IPS-NIHi11 (cell line): ENCODE results near the gene MGLL.
A peak's percentile ranks its signal among the peaks of the same experiment; 100 is the strongest.
"Not testable (repeated sequence)": the region's sequence is repeated elsewhere in the genome, so short reads cannot be mapped to it uniquely, and the experiment has no call there.

Experiments
- DNase-seq: peaks from one replicate; pipeline ENCODE4 v3.0.0; 2012; ENCODE audit warnings: mixed read lengths, low spot score

The MGLL gene

DNA sequence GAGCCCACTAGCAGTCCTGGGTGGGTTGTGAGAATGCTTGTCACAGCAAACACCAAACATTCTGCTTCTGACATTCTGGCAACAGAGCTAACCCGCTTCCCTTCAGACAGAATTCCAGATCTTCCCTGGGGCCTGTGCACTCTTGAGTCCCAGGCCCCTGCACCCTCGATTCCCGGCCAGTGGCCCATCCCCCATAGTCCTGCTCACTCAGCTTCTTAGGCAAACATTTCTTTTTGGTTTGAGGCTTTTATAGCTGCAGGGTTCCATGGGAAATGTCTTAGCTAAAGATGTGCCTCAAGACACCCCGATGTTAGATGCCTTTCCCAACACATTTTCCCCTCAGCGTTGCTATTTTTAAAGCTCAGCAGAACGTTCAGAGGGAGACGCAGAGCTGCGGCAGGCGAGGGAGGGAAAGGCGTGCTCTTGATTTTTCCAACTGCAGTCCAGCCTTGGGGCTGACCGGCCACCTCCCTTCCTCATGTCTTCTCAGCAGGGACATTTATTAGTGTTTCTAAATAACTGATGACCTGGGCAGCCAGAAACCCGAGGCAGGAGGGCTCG is 114.4 kb downstream of the MGLL start:
- no peak for DNase-seq

GRCh38 chr3:127706785-127707351 is 115.4 kb downstream of the MGLL start:
- no peak for DNase-seq

DNA sequence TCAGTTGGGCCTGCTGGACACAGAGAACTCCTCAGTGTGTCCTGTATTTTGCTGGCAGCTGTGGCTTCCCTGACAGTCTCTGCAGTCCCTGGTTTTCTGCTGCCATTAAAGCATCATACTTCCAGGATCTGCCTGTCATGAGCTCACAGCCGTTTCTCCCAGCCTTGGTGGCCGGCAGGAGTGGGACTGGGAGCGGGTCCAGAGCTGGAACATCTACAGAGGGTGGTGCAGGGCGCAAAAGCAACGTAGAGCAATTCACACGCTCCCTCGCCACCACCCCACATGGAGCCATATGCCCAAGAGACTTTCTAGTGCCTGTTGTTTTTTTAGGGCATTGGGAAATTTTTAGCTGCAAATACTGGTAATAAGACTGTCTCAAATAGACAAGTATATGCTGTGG is 116.0 kb downstream of the MGLL start:
- DNase-seq = no peak

DNA sequence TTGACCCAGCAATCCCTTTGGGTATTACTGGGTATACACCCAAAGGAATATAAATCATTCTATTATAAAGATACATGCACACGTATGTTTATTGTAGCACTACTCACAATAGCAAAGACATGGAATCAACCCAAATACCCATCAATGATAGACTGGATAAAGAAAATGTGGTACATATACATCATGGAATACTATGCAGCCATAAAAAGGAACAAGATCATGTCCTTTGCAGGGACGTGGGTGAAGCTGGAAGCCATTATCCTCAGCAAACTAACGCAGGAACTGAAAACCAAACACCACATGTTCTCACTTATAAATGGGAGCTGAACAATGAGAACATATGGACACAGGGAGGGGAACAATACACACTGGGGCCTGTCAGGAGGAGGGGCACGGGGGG is 117.5 kb downstream of the MGLL start:
- DNase-seq = not testable (repeated sequence)

DNA sequence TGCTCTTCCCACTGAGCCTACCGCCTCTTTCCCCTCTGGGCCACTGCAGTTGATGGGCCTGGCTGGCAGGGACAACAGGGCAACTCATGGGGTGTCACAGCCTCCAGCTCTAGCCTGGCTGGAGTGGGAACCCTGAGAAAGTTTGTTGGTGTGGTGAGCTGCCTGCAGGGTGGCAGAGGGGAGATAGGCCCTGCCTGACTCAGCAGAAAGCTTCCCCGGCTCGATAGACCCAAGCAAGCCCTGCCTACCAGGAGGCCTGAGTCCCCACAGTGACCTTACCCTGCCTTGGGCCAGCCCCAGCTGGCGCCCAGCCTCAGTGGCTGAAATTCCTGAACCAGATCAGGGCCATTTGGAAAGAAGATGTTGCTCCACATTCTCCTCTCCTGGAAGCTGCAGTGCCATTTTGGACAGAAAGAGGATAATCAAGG is 120.2 kb downstream of the MGLL start:
- no peak for DNase-seq

DNA sequence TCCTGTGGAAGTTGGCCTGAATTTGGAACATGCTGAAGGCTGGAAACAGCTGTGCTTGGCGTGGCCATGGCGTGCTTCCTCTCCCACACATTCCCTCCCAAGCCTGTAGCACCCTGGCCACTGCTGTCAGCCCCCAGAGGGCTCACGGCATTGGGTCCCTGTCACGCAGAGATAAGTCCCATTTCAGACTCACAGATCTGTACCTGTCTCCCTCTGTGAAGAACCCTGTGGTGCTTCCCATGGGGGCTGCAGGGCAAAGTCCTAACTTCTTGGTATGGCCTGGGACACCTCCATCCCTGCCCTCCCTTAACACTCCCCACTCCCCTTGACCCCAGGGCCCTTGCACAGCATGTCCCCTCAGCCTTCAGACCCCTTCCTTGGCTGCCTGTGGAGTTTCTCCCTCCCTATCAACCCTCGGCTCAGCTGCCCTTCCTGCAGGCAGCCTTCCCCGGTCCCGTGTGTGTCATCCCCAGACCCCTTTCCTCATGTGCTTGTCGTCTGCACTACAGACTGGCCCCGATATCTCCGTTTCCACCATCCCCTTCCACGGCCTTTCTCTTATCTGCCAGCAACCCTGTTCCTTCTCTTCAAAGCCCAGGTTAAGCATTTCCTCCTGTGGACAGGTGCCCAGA is 120.9 kb downstream of the MGLL start:
- DNase-seq = no peak

DNA sequence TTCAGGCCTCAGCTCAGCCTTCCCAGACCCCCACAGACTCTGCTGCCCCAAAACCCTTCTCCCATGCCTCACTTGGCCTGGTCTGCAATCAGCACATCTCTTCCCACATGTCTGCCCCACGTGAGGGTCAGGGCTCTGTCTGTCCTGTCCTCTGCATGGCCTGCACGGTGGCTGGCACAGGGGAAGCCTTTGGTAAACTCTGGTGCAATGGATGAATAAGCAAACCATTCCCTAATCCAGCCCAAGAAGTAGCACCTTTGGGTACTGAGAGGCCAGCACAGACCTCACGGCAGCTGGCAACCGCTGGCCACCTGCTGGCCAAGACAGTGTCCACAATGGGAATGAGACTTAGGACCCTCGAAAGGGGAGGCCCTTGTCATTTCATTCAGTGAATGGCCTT is 121.9 kb downstream of the MGLL start:
- no peak for DNase-seq

- DNase-seq = no peak
Measured at GRCh38 chr3:127699416-127700300, 122.7 kb downstream of the MGLL start.

GRCh38 chr3:127698691-127699415 is 123.5 kb downstream of the MGLL start:
- DNase-seq = no peak

- no peak for DNase-seq
Measured at GRCh38 chr3:127698286-127698685, 124.0 kb downstream of the MGLL start.

GRCh38 chr3:127697551-127698240 is 124.6 kb downstream of the MGLL start:
- peak; percentile 73 for DNase-seq

DNA sequence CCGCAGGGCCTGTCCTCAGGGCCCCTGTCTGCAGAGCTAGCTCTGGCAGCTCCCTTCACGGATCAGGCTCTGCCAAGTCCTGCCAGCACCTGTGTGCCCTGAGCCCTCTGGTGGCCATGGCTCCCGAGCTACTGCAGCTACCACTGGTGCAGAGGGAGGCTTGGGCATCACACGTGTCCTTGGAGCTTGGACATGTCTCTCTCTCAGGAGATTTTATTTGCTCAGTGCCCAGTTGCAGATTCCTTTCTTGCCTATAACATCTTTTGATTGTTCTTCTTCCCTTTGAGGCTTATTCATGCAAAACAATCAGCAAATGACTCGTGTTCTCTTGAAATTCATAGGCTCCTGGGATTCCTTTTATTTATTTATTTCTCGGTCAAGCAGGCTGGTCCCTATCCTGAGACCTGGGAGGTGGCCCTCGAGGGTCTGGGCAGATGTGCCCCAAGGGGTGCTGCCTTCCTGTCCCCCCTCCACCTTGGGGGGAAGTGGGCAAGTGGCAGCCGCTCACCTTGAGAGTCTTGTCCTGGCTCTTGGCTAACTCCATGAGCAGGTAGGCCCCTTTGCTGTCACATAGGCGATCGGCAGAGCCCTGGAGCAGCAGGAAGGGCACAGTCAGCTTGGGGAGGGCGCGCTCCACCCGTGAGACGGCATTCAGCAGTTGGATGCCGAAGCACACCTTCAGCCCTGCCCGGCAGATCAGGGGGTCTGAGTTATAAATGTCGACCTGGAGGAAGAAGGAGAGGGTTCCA is 127.7 kb downstream of the MGLL start:
- peak; percentile 54 for DNase-seq

DNA sequence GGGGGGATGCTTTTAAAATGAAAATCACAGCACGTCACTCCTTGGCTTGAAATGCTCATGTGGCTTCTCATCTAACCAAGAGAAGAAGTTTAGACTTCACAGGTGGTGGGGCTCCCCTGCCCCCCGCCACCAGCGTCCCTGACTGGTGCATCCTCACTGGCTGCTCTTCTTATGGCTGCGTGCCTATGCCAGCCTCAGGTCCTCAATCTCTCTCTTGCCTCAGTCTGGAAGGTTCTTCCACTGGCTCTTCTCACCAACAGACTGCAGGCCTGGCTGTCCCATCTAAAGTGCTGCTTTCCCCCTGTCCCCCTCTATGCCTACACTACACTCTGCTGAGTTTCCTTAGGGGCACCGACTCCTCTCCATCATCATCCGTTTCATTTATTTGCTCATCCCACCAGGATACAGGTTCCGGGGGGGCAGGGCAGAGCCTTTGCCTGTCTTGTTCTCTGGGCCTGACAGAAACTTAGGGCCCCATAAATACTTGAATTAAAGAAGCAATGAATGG is 128.9 kb downstream of the MGLL start:
- no peak for DNase-seq

DNA sequence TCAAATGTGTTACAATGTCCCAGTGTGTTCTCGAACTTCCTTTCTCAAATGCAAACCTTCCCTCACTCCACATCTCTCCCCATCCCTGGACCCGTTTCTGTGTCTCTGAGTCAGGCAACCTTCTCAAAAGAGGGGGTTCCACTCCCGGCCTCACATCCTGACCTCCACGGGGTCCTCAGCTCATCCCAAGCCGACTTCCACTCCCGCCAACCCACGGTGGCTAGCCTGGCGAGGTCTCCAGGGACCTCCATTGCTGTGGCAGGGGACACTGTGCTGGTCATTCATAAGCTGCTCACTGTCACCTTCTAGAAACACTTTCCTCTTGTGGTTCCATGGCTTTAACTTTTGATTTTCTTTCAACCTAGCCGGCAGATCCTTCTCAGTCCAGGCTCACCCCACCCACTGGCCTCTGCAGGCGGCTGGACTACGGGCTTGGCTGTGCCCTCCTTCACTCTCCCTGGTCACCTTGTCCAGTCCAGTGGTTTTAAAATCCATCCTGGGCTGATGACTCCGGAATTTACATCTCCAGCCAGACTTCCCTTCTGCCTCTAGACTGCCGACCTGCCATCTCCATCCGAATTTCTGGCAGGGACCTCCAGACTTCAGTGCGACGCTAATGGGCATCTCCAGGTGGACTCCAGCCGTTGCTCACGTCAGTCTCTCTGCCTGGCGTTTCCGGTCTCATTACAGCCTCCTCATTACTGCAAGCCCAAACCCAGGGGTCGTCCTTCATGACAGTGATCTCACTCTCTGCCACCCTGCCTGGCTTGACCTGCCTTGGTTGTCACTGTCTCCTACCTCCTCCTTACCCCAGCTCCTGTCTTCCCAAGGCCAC is 129.6 kb downstream of the MGLL start:
- no peak for DNase-seq

DNA sequence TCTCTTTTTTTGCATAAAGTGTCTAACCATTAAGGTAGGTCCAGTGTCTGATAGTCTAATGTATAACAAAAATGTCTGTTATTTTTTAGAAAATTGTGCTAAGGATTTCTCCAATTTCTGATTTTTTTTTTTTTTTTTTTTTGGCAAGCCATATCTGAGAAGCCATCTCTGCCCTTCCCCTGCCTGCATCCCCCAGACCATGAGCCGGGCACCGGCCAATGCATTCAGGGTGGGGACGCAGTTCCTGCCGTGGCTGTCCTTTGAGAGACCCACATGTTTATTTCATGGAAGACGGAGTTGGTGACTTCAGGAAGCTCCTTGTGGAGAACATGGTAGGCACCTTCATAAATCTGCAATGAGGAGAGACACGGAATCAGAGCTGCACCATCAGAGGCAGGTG is 130.3 kb downstream of the MGLL start:
- DNase-seq = no peak

DNA sequence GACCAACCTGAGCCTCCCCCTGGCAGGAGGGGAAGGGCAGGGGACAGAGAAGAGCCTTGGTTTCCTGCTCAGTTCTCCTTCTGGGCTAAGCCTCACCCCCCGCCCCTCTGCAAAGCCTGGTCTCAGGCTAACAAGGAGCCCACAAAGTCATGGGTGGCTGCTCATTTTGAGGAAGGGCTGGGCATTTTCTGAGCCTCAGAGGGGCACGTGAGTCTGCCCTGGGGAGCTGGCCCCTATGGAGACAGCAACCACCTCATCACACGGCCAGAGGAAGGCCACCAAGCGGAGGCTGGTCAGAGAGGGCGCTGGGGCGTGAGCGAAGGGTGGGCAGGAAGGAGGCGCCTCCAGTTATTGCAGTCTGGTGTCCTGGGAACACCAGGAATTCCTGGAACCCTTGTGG is 130.8 kb downstream of the MGLL start:
- no peak for DNase-seq

GRCh38 chr3:127690823-127691452 is 131.4 kb downstream of the MGLL start:
- peak; percentile 63 for DNase-seq

DNA sequence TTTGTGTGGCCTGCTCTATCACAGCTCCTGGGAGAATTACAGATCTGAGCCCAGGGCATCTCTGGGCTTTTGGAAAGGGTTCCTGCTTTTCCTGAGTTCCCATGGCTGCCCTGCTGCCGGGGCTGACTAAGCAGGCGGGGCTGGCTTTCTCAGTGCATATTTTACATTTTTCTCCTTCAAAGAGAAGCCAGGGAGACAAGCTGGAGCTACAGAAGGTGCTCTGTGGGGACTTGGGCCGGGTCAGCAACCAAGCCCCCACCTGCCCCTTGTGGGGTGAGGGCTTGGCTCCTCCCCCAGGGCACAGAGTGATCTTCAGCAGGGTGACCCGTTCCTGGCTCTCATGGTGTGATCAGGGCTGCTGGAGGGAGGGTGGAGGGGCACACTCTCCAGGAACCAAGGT is 132.2 kb downstream of the MGLL start:
- no peak for DNase-seq

DNA sequence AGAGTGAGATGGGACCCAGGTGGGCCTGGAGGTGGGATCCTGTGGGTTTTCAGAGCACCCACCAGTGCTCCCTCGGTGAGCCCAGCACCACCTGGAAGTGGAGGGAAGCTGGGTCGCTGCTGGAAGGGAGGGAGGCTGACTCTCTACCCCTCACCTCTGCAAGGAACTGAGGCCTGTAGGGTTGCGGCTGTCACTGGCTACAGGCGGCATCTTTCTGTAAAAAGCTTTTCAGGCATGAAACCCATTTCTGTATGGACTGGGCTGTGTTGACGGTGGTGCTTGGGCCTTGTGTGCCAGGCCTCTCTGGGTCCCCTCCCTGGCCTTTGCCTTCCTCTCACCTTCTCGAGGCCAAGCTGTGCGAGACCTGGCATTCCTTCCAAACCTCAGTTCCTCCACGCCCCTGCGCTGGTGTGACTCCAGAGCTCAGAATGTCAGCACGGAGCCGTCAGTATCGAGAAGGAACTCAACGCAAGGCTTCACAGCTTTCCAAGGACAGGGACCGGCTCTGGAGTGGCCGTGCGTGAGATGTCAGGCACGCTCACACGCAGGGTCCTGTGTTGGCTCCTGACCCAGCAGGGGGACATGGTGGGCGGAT is 133.0 kb downstream of the MGLL start:
- DNase-seq = no peak
